Liver (tissue), 9 donors: ENCODE results near the gene MXRA5. TPM values are rescaled to one million over a fixed set of nuclear protein-coding genes. Genes with fewer than 3 reads are reported as not detected.

Experiments used
- DNase-seq: peaks from one replicate; pipeline ENCODE4 v3.0.0-alpha.2; 2017; ENCODE audit warnings: low spot score
- H3K27ac ChIP-seq, 2 donors: one replicate each; pipeline ENCODE4 v1.7.0; 2013; ENCODE audit warnings: inconsistent platforms in 2 of 2, low read length in 2 of 2, control low read depth in 1 of 2, low read depth in 1 of 2, mild to moderate bottlenecking in 1 of 2
- H3K27me3 ChIP-seq, 4 donors: one replicate each; pipeline versions ENCODE4 v1.6.1 to v1.7.0; 2013; ENCODE audit warnings: low read length in 3 of 4, inconsistent platforms in 1 of 4, mild to moderate bottlenecking in 1 of 4, moderate library complexity in 1 of 4; ENCODE audit not compliant: control insufficient read depth in 4 of 4, insufficient read depth in 4 of 4
- H3K36me3 ChIP-seq, 4 donors: one replicate each; pipeline versions ENCODE4 v1.6.1 to v1.7.0; 2013; ENCODE audit warnings: low read length in 3 of 4, mild to moderate bottlenecking in 3 of 4, low read depth in 1 of 4, moderate library complexity in 1 of 4; ENCODE audit not compliant: control insufficient read depth in 4 of 4, insufficient read depth in 3 of 4
- H3K4me1 ChIP-seq, 4 donors: one replicate each; pipeline versions ENCODE4 v1.6.1 to v1.7.0; 2013; ENCODE audit warnings: low read length in 3 of 4, mild to moderate bottlenecking in 3 of 4, moderate library complexity in 1 of 4; ENCODE audit not compliant: control insufficient read depth in 4 of 4, insufficient read depth in 4 of 4
- H3K4me3 ChIP-seq, 3 donors: one replicate each; pipeline versions ENCODE4 v1.6.1 to v1.7.0; 2013; ENCODE audit warnings: low read length in 3 of 3, control low read depth in 1 of 3, low read depth in 1 of 3, mild to moderate bottlenecking in 1 of 3
- H3K9ac ChIP-seq, 2 donors: one replicate each; pipeline ENCODE4 v1.7.0; 2013; ENCODE audit warnings: low read length in 2 of 2, mild to moderate bottlenecking in 2 of 2, moderate library complexity in 2 of 2, control low read depth in 1 of 2, low read depth in 1 of 2
- H3K9me3 ChIP-seq, 4 donors: one replicate each; pipeline versions ENCODE4 v1.6.1 to v1.7.0; 2013; ENCODE audit warnings: low read length in 3 of 4; ENCODE audit not compliant: control insufficient read depth in 4 of 4
- EGR1 ChIP-seq, 2 donors: IDR thresholded peaks; 2 replicates each; pipeline ENCODE4 v1.6.1; 2016 to 2018; ENCODE audit warnings: antibody characterized with exemption in 2 of 2, low read depth in 2 of 2
- FOXA1 ChIP-seq: IDR thresholded peaks from 2 replicates; pipeline ENCODE4 v1.6.1; 2016; ENCODE audit warnings: antibody characterized with exemption
- FOXA2 ChIP-seq: IDR thresholded peaks from 2 replicates; pipeline ENCODE4 v1.6.1; 2016; ENCODE audit warnings: antibody characterized with exemption
- GABPA ChIP-seq, 2 donors: IDR thresholded peaks in 1 of 2; conservative IDR thresholded peaks in 1 of 2; 2 replicates each; pipeline ENCODE4 v1.6.1; 2016; ENCODE audit warnings: antibody characterized with exemption in 2 of 2, mild to moderate bottlenecking in 1 of 2, moderate library complexity in 1 of 2
- HNF4A ChIP-seq, 2 donors: conservative IDR thresholded peaks; 2 replicates each; pipeline ENCODE4 v1.6.1; 2016; ENCODE audit warnings: antibody characterized with exemption in 2 of 2, mild to moderate bottlenecking in 2 of 2
- JUND ChIP-seq, 2 donors: IDR thresholded peaks; 2 replicates each; pipeline ENCODE4 v1.6.1; 2016; ENCODE audit warnings: antibody characterized with exemption in 2 of 2
- MAX ChIP-seq: IDR thresholded peaks from 2 replicates; pipeline ENCODE4 v1.6.1; 2016; ENCODE audit warnings: antibody characterized with exemption
- NR2F2 ChIP-seq: IDR thresholded peaks from 2 replicates; pipeline ENCODE4 v1.6.1; 2016; ENCODE audit warnings: antibody characterized with exemption
- REST ChIP-seq: IDR thresholded peaks from 2 replicates; pipeline ENCODE4 v1.6.1; 2016; ENCODE audit warnings: antibody characterized with exemption, mild to moderate bottlenecking
- RXRA ChIP-seq, 2 donors: IDR thresholded peaks; 2 replicates each; pipeline ENCODE4 v1.6.1; 2017 to 2018; ENCODE audit warnings: antibody characterized with exemption in 2 of 2, mild to moderate bottlenecking in 1 of 2
- TAF1 ChIP-seq: conservative IDR thresholded peaks from 2 replicates; pipeline ENCODE4 v1.6.1; 2016; ENCODE audit warnings: antibody characterized with exemption, mild to moderate bottlenecking
- YY1 ChIP-seq: IDR thresholded peaks from 2 replicates; pipeline ENCODE4 v1.6.1; 2016; ENCODE audit warnings: antibody characterized with exemption, mild to moderate bottlenecking
- ZBTB33 ChIP-seq: IDR thresholded peaks from 2 replicates; pipeline ENCODE4 v1.6.1; 2016; ENCODE audit warnings: antibody characterized with exemption
- WGBS: extraction: QIAGEN DNeasy Blood & Tissue Kit; methylation state at CpG from one replicate; pipeline ENCODE4 v1.1.7; 2013; 5-methylcytosine and 5-hydroxymethylcytosine counted together
- polyA plus RNA-seq, 2 donors: library from polyadenylated mRNA; stranded (reverse) in 1 of 2; unstranded in 1 of 2; fragments of 200-250 nt in 1 of 2; fragments of >200 nt in 1 of 2; fragmentation: Nextera tagmentation in 1 of 2; extraction: Ambion mirVana in 1 of 2; gene quantifications; one replicate each; pipeline versions ENCODE4 v1.2.1 to v1.2.3, GENCODE V29; 2013 to 2015
- total RNA-seq, 2 donors: library from RNA; depleted of rRNA; stranded (reverse); fragments of >200 nt; gene quantifications; one replicate each; pipeline ENCODE4 v1.2.3, GENCODE V29; 2014
- donor health status: healthy.
- donor health status: healthy.
- donor health status: healthy.
- donor health status: healthy.
- donor health status: healthy.

The MXRA5 gene
- total and polyA plus RNA-seq, 4 donors: 0.32 to 1.3 (median 1.1) TPM

- no peak for DNase-seq
- H3K4me3 ChIP-seq: no peak overlapping the region
- no peak overlapping the region for H3K9ac ChIP-seq
- no peak overlapping the region for H3K27ac ChIP-seq
- peaks cover 0 to 3% (median 0%) of the 10 kb centered on the region in 4 donors for H3K9me3 ChIP-seq
- H3K27me3 ChIP-seq: no peaks in the 10 kb centered on the region
- no peaks in the 10 kb centered on the region for H3K4me1 ChIP-seq
- WGBS: 54% methylated on average over 2 of the region's 2 CpGs
- TF ChIP-seq REST (no peak), JUND (IDR thresholded peaks at IDR 0.05) (no peak)
- no peaks in the 10 kb centered on the region for H3K36me3 ChIP-seq
Measured at GRCh38 chrX:3293251-3293650, 53.2 kb downstream of the MXRA5 start.

GRCh38 chrX:3290561-3290960, 55.9 kb downstream of the MXRA5 start:
- no peak for TF ChIP-seq FOXA2
- TF ChIP-seq YY1: no peak
- no peak for TF ChIP-seq NR2F2
- no peak for TF ChIP-seq RXRA (IDR thresholded peaks at IDR 0.05)
- TF ChIP-seq ZBTB33: no peak
- no peak for TF ChIP-seq HNF4A (conservative IDR thresholded peaks at IDR 0.05)
- no peak for TF ChIP-seq GABPA (IDR thresholded peaks at IDR 0.05 in 1 of 2, conservative IDR thresholded peaks at IDR 0.05 in 1 of 2)
- no peak for TF ChIP-seq TAF1
- no peaks in the 10 kb centered on the region for H3K27me3 ChIP-seq
- no peak for DNase-seq
- no peaks in the 10 kb centered on the region for H3K36me3 ChIP-seq
- H3K4me3 ChIP-seq: no peak overlapping the region
- peaks cover 0 to 3% (median 0%) of the 10 kb centered on the region in 4 donors for H3K9me3 ChIP-seq
- H3K9ac ChIP-seq: no peak overlapping the region
- H3K27ac ChIP-seq: no peak overlapping the region
- 73% methylated on average over 1 of the region's 1 CpG for whole genome bisulfite sequencing
- H3K4me1 ChIP-seq: no peaks in the 10 kb centered on the region

- H3K9me3 ChIP-seq: peaks cover 0 to 3% (median 0%) of the 10 kb centered on the region in 4 donors
- DNase-seq: no peak
- no peaks in the 10 kb centered on the region for H3K27me3 ChIP-seq
- H3K27ac ChIP-seq: no peak overlapping the region
- H3K9ac ChIP-seq: no peak overlapping the region
- H3K36me3 ChIP-seq: no peaks in the 10 kb centered on the region
- TF ChIP-seq FOXA1 (no peak), MAX (no peak), YY1 (no peak), TAF1 (no peak), REST (no peak), EGR1 (IDR thresholded peaks at IDR 0.05; ENCODE audit: low read depth in 2 of 2) (no peak), FOXA2 (no peak)
- no peaks in the 10 kb centered on the region for H3K4me1 ChIP-seq
- 67% methylated on average over 14 of the region's 14 CpGs for WGBS
- H3K4me3 ChIP-seq: no peak overlapping the region
Measured at GRCh38 chrX:3286196-3286945, 60.1 kb downstream of the MXRA5 start.
